Activated CD4-positive, alpha-beta T cell treated with anti-CD3 and anti-CD28 coated beads for 24 hours (primary cell): ENCODE data around the gene THRA.
A peak's percentile ranks its signal among the peaks of the same experiment; 100 is the strongest.

Experiments used
- DNase-seq, 2 donors: peaks; one replicate each; pipeline ENCODE4 v3.0.0-alpha.2; 2020; ENCODE audit warnings: low read depth in 2 of 2

Gene THRA

DNA sequence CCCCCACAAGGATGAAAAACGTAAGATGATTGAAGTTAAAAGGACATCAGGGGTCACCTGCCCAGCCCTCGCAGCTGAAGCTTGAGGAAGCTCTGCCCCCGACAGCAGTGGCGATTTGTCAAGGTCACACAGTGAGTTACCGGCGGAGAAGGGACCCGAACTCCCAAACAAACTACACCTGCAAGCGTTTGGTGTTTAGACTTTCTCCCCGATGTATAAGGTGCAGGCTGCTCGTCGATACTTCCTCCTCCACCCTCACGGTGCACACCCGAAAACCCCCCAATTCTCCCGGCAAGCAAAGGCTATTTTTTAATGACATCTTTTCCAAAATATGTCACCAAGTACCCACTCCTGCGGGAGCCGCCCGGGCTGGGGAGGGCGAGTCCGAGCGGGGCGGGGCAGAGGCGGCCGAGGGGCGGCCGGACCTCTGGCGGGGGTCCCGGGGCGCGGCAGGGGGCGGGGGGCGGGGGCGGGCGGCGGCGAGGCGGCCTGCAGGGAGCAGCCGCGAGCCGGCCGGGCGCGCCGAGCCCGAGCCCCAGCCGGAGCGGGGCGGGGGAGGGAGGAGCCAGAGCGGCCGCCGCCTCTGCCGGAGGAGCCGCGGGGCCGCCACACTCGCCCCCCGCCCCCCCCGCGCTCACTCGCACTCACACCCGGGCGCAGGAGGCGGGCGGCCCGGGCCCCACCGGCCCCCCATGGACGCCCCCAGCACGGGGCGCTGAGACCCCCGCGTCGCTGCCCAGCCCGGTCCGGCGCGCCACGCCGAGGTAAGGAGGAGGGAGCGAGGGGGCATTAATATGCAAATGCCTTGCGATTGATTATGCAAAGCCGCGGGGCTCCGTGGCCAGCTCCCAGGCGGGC lies at the start of gene THRA:
Gene THRA (plus strand): TSS at position 637 of the 858 bp plus-strand sequence. CDS start 11,524 bp downstream, outside the sequence.
- peak; percentile 44 to 48 for DNase-seq

DNA sequence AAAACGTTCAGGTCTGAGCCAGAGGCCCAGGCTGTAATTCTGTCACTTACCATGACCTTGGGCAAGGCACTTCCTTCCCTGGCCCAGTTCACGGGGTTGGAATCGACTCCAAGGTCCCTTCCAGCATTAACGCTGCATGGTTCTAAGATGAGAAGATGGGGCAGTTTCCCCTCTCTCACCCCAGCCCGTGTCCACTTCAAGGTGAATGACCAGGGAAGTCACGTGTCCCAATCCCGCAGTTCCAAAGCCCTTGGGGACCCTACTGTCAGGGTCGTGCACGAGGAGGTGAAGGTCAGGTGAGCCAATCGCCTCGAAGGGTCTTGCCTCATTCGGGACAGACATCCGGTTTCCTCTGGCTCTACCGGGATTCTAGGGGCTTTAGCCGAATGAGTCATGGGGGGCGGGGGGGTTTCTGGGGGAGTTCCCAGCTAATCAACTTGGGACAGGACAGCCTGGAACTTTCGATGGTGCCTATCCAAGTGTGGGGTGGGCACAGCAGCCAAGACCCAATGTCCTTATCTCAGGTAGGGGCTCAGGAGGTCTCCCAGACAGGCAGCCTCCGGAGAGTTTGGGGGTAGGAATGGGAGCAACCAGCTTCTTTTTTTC lies 48.3 kb upstream of the THRA start:
- DNase-seq = no peak

DNA sequence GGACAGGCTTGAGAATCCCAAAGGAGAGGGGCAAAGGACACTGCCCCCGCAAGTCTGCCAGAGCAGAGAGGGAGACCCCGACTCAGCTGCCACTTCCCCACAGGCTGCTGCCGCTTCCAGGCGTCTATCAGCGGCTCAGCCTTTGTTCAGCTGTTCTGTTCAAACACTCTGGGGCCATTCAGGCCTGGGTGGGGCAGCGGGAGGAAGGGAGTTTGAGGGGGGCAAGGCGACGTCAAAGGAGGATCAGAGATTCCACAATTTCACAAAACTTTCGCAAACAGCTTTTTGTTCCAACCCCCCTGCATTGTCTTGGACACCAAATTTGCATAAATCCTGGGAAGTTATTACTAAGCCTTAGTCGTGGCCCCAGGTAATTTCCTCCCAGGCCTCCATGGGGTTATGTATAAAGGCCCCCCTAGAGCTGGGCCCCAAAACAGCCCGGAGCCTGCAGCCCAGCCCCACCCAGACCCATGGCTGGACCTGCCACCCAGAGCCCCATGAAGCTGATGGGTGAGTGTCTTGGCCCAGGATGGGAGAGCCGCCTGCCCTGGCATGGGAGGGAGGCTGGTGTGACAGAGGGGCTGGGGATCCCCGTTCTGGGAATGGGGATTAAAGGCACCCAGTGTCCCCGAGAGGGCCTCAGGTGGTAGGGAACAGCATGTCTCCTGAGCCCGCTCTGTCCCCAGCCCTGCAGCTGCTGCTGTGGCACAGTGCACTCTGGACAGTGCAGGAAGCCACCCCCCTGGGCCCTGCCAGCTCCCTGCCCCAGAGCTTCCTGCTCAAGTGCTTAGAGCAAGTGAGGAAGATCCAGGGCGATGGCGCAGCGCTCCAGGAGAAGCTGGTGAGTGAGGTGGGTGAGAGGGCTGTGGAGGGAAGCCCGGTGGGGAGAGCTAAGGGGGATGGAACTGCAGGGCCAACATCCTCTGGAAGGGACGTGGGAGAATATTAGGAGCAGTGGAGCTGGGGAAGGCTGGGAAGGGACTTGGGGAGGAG lies 47.5 kb upstream of the THRA start, which contains the start of gene CSF3:
Gene CSF3 (plus strand): TSS at position 436 of the 993 bp plus-strand sequence. CDS start 35 bp downstream, at position 471.
- no peak for DNase-seq

GRCh38 chr17:40015998-40016985 lies 46.5 kb upstream of the THRA start:
- DNase-seq = no peak

- DNase-seq = no peak
These were observed 45.2 kb upstream of the THRA start for GRCh38 chr17:40017422-40018080.

DNA sequence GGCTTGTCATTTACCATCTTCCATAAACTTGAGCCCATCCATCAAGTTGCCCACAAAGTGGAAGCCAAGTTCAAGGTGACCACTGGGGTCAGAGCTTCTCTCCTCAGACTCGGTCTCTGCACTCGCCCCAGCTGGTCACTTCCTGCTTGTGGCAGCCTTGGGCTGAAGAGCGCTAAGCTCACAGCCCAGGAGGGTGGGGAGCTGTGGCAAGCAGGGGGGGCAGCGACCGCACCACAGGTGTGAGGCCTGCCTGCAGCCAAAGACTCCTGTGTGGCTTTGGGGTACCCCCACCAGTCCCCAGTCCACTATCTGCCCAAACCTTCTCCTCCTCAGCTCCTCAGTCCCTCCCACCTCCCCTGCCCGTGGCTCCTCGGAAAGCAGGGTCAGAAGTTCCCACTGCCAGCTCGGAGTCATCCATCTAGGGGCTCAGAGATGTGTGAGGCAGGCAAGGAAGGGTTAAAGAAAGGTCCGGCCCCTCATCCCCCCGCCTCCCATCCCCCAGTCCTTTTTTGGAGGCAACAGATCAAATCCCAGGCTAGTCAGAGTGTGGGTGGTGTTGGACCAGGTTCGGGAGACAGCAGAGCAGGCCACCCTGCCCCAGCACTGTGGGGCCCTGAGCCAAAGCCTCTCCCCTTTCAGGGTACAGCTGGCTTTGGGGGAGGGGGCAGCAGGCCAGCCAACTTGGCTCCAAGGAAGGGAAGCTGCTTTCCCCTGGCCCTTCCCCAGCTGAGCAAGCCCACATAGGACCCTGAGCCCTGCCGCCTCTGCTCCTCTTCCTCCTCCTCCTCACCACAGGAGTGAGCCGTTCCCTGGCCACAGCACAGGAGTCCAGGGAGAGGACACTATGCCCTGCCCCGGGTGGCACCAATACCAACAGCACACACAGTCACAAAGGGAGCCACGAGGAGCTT lies 44.3 kb upstream of the THRA start:
- DNase-seq = no peak

DNA sequence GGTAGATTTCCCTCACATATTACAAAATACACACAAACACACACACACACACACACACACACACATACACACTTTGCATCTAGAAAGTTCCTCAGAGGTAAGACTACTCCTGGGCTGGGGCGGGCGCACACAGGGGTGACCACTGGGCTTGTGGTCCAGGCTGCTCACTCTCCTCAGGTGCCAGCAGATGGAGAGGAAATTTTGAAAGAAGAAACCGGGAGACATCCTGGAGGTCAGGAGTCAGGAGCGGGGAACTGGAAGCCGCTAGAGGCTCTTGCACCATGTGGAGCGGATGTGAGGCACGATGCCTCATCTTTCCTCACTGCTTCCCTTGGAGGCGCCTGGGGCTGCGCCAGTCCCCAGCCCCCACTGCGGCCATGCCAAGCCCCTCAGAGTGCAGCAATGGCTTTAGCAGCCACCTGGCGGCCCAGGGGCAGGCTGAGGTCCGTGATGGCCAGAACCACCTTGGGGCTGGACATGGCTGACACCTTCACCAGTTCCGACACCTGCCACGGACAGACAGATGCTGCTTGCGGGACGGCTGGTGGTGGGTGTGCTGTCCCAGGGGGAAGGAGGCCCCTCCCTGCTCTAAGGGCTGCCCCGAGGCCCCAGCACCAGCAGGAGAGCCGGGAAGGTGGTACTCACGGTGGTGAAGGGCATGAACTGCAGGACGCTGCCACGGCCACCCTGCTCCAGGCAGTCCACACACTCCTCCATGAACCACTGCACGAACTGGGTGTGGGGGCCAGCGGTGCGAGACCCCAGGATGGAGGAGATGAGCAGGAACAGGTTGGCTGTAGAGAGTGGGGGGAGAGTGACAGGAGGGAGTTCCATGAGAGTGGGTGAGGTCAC lies 43.4 kb upstream of the THRA start:
- no peak for DNase-seq

GRCh38 chr17:40020146-40020545 lies 42.6 kb upstream of the THRA start:
- DNase-seq = no peak

DNA sequence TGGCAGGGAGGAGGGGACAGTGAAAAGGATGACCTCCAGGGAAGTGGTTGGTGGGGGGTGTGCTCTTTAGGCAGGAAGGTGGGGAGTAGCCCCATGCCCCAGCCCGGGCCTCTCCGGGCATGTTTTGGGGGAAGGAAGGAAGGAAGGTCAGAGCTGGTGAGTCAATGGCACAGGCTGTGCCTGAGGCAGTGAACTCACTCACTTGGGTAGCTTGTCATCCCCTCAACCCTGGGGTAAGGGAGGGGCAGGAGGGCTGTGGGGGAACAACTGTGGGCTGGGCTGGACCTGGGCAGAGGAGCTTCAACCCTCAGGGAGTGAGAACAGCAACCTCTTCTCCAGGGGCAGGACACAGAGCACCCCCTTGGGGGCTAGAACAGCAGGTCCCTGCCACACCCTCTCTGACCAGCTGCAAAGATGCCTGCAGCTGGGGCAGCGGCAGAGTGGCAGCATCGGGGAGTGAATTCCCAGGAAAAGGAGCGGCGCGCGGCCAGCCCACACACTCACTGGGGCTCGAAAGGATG lies 41.3 kb upstream of the THRA start:
- DNase-seq = no peak

GRCh38 chr17:40022497-40022896 lies 40.3 kb upstream of the THRA start:
- no peak for DNase-seq

- DNase-seq = no peak
These were observed 39.7 kb upstream of the THRA start for GRCh38 chr17:40022961-40023541.

DNA sequence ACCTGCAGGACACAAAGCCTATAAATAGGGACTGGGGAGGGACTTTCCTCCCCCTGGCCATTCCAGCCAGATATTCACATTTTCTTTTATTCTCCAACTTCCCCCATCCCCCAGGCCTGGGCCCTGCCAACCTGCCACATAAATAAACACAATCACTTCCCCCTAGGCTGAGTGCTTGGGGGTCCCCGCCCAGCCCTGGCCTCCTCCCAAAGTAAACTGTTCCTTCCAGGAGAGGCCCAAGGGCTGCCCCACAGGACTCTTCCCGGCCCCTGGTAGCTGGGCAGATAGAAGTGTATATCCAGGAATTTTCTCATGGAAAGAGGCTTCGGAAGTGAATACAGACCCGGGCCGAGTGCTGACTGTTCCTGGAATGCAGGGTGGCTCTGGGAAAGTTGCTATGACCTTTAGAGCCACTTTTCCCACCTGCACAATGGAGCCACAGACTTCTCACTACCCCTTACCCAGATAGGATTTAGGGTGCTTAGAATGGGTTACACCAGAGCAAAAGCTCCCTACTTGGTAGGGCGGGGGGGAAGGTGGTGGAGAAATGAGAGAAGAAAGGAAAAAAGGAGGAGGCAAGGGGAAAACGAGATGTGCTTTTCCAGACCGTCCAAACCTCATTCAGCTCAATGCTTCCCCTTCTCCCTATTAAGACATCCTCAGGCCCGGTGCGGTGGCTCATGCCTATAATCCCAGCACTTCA lies 39.0 kb upstream of the THRA start:
- no peak for DNase-seq

- no peak for DNase-seq
These were observed 37.9 kb upstream of the THRA start for GRCh38 chr17:40024901-40025300.

- no peak for DNase-seq
These were observed 37.2 kb upstream of the THRA start for GRCh38 chr17:40025559-40025958.

DNA sequence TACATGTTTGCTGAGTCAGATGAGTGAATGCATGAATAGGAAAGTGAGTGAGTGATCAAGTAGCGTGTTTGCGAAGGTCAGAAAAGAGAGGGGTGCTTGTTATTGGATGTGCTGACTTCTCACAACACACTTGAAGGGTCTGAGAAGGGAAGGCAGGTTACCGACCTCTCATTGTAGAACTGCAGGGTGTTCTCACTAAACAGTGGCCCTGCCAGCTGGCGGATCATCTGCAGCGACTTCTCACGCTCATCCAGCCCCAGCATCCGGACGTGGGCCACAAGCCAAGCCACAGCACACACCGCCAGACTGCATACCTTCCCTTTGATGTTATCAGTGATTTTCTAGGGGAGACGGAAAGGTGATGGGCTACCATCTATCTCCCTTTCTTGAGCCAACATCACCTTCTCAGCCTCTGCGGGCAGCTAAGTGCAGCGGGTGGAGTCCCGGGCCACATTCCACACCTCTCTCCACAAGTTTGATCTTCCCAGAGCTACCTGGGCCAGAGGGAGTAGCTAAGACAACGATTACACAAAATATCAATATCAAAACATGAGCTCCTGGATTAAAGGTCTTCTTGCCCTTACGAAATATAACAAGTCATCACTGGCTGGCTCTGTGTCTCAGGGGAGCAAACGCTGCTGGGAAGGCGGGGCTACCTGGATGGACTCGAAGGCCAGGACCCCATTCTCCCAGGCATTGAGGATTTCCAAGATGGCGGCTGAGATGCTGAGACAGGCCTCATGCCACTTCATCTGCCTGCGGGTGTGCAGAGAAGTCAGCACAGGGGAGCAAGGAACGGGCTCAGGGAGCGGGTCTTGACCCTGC lies 36.6 kb upstream of the THRA start:
- DNase-seq = peak in 1 of 2 donors; percentile 22
